Measurements from ENCODE around the gene TRPV6.

The TRPV6 gene

DNA sequence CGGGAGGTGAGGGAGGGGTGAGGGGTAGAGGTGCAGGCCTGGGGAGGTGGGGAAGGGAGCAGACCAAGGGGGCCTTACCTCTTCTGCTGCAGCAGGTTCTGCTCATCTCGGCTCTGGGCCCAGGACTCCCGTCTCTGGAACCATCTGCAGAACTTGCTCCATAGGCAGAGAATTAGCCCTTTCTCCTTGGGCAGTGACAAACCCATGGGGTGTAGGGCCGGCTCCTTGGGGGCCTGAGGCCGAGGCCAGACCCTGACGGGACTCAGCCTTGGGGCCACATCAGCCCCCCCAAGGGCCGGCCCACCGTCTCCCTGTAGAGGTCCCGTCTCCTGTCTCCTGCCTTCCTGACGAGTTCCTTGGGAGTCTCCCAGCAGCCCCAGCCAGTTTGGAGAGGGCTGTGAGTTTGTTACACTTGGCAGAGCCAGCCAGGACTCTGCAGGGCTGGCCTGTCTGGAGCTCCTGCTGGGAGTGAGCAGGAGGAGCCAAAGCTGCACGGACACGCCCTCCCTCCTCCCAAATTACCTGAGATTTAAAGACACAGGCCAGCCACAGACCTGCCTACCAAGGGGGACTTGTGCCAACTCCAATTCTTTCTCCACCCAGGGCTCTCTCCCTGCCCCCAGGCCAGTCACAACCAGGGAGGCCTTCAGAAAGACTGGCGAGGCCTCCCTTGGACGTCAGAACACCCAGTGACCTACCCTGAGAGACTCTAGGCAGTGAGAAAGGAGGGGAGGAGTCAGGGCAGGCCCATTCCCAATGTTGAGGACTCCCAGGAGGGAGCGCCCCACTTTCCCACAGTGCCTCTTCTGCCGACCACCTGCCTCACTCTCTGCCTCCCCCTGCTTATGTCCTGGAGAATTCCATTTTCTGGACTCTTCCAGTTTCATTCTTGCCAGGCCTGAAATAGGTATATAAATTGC lies at the start of gene TRPV6:
Gene TRPV6, minus strand, starts transcription at position 435 of the 920 bp plus-strand sequence.
- DNase-seq (ENCODE audit: low spot score): no peak

- no peak for DNase-seq (ENCODE audit: low spot score)
Observed at GRCh38 chr7:142934056-142934455, 48.5 kb upstream of the TRPV6 start.

DNA sequence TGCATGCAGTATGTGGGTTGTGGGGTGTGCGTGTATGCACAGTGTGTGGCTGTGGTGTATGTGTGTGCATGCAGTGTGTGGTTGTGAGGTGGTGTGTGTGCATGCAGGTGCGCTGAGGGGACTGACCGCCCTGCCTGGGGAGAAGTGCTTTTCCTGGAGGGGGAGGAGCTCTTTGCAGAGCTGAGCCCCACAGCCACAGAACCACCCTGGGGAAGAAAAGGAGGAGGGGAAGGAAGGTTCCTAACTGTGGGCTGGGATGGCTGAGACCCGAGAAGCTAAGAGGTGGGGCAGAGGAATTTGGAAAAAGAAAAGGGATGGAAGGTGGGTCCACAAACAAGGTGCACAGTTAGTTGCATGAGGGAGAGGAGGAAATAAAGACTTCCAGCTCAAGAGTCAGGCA lies 48.1 kb upstream of the TRPV6 start, which contains the start of gene TRPV5:
Gene TRPV5, minus strand, starts transcription at position 123 of the 400 bp plus-strand sequence. CDS start 287 bp downstream, outside the sequence.
- no peak for DNase-seq (ENCODE audit: low spot score)

DNA sequence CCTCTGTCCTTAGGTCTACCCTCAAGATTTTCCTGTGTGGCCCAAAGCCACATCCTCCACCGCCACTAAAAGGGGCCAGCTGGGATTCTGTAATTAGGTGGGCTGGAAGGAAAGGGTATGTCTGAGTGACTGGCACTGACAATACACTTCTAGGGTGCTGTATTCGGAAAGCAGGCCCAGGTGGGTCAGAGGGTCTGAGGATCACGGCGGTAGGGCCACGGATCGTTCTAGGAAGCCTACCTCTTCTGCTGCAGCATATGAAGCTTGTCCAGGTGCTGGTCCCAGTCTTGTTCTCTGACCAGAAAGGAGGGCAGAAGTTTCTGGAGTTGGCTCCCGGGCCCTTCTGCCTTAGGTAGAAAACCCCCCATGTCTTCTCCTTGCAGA lies 47.5 kb upstream of the TRPV6 start:
- DNase-seq (ENCODE audit: low spot score): no peak

DNA sequence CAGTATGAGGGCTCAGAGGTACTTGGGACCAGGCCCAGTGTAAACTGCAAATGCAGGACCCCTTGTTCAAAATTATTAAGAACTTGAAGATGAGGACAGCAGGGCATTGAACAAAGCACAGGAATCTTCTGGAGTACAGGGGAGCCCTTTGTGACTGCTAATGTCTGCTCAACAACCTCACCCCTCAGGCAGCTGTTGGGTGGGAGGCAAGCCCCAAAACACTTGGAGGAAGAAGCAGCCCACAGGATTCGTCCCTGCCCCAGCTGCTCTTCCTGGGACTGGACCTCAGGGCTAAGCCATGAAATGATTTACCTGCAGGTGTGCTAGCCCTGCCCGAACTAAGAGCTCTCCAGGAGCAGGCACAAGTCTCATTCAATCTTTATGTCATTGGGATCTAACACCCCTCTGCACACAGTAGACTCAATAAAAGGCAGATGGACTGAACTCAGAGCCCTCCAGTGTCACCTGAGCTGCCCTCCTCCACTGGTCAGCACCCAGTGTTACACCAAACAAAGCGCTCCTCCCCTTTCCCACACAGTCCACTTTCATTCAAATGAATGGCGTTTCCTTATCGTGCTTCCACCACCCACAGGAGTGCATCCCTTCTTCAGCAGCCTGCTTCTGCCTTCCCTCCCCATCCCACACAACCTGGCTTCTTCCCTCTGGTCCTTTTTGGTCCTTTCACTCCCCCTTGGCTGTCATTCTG lies 47.0 kb upstream of the TRPV6 start:
- DNase-seq (ENCODE audit: low spot score): no peak

DNA sequence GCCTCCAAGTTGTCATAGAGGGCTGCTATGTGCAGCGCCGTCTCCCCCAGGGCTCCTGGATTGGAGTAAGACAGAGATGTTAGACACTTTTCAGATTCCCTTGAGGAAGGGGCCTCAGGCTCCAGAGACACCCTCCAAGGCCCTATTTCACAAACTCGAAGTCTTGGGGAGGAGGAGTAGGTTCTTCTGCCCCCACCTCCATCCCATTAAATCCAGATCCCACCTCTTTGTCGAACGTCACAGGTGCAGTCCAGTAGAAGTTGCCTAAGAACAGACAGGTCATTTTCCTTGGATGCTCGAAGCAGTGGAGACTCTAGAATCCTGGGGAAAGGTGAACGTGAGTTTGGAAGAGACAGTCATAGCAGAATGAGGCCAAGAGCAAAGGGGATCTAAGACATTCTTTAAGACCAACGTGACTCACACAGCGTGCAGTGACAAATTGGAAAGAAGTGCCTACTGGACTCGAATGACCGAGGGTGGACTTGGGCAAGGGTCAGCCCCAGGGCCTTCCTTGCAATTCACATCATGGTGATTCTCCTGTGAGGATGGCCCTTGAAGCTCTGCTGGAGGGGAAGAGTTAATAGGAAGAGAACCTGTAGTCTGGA lies 44.7 kb upstream of the TRPV6 start:
- no peak for DNase-seq (ENCODE audit: low spot score)

GRCh38 chr7:142927949-142928348 lies 42.4 kb upstream of the TRPV6 start:
- no peak for DNase-seq (ENCODE audit: low spot score)

DNA sequence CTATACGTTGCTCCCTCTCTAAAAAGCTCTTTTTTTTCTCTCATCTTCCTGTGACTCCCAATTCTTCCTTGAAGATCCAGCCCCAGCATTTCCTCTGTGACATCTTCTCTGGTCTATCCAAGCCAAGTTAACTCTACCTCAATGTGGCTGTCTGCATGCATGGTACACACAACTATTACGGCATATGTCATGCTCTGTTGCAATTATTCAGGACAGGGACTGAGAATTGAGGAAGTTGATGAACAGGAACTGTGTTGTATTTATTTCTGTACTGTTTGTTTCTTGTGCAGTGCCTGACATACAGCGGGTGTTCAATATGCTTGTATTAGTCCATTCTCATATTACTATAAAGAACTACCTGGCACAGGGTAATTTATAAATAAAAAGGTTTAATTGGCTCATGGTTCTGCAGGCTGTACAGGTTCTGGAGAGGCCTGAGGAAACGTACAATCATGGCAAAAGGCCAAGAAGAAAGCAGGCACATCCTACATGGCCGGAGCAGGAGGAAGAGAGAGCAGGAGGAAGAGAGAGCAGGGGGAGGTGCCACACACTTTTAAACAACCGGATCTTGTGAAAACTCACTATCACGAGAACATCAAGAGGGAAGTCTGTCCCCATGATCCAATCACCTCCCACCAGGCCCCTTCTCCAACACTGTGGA lies 41.7 kb upstream of the TRPV6 start:
- no peak for DNase-seq (ENCODE audit: low spot score)

DNA sequence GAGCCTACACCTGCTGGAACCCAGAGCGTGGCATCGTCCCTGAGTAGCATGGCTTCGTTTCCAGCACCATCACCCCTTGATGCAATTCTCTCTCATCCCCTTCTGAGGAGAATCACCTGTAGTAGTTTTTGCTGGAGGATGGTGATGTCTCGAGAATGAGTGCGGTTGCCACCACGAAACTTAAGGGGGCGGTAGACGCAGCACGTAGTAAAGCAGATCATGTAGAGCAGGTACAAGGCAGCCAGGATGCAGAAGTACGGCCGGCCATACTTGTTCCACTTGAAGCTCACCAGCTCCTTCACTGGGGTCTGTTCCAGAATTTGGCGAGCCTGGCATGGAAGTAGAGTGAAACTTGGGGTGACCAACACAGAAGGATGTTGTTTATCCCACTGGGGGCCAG lies 39.9 kb upstream of the TRPV6 start:
- no peak for DNase-seq (ENCODE audit: low spot score)

GRCh38 chr7:142923391-142923790 lies 37.8 kb upstream of the TRPV6 start:
- DNase-seq (ENCODE audit: low spot score): no peak

GRCh38 chr7:142919656-142920055 lies 34.1 kb upstream of the TRPV6 start:
- no peak for DNase-seq (ENCODE audit: low spot score)

DNA sequence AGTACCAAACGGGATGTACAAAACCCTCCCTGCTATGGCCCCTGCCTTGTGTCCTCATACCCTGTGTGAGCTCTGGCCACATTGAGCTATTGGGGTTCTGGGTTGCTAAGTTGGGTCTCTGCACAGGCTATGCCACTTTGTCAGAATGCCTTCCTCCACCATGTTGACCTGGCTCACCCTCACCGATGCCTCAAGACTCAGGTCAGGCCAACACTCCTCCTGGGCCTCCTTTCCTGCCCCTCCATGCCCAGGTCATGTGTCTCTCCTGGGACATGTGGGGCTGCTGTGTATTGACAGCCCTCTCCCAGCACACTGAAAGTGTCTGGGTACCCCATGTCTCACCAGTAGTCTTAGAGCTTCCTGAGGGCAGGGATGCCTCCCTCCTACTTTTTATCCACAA lies 33.4 kb upstream of the TRPV6 start:
- no peak for DNase-seq (ENCODE audit: low spot score)

DNA sequence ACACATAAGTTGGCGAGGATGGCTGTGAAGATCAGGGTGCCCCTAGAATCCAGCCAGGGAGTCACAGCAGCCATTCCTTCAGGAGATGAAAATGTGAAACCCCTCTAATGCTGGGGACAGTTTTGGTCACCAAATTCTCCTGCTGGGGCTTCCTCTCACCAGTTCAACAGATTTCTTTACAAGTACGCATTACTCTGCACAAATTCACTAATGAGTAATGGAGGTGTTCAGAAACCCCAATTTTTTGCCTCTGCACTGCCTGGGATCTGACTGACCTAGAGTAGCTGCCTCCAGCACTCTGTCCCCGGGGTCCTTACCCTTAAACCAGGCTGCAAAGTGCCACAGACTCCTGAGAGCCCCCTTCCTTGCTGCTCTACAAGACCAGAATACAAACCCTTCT lies 31.9 kb upstream of the TRPV6 start:
- DNase-seq (ENCODE audit: low spot score): no peak

- DNase-seq (ENCODE audit: low spot score): no peak
Observed at GRCh38 chr7:142916508-142916907, 31.0 kb upstream of the TRPV6 start.

DNA sequence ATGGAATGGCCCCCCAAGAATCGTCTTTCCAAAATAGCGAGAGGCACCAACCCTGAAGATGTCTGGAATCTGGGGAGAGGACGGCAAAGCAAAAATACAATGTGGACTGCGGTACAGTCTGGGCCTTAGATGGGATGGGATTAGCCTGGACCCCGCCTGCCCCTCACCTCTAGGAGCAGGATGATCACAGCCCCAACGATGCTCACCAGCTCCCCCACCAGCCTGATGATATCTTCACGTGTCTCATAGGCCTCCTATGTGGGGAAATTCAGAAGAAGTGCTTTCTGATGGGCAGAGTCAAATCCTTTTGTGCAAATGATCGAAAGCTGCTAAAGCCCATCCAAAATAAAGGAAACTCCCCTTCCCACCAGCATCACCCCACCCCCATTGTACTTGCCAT lies 29.8 kb upstream of the TRPV6 start:
- no peak for DNase-seq (ENCODE audit: low spot score)

GRCh38 chr7:142914121-142914520 lies 28.6 kb upstream of the TRPV6 start:
- no peak for DNase-seq (ENCODE audit: low spot score)

GRCh38 chr7:142913566-142913965 lies 28.0 kb upstream of the TRPV6 start:
- DNase-seq (ENCODE audit: low spot score): no peak

DNA sequence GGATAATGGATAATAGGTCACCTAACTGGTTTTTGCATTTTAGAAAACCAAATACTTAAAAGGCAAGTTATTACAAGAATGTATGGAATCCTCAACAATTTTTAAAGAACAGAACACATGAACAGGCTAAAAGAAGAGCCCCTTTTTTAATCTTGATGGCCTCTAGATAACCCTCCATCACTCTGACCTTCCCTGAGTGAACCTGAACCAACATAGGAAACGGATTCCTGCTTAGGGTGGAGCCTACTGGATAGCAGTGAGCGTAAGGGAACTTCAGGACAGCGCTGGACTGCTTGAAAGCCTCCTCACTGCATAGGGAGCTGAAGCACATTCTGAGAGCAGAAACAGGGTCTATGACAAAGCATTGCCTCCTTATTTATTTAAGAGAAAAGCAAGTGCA lies 27.5 kb upstream of the TRPV6 start:
- no peak for DNase-seq (ENCODE audit: low spot score)

DNA sequence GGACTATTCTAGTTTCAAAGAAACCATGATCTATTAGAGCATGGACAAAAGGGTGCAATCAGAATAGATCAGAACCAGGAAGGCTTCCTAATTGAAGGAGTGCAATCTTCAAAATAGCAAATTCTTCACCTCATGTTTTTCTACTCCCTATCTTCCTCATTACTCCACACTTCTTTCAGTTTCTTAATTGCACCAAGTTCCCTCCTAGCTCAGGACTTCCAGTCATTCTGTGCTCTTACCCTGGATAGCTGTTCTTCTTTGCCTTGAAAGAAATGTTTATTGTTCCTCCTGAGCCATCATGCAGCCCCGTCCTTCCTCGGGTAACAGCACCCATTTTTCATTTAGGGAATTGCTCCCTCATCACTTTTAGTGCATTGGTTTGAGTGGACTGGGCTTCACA lies 24.9 kb upstream of the TRPV6 start:
- DNase-seq (ENCODE audit: low spot score): no peak

- no peak for DNase-seq (ENCODE audit: low spot score)
Observed at GRCh38 chr7:142910031-142910433, 24.5 kb upstream of the TRPV6 start.

GRCh38 chr7:142908921-142909890 lies 23.7 kb upstream of the TRPV6 start:
- no peak for DNase-seq (ENCODE audit: low spot score)

Measured in CD4-positive, alpha-beta T cell treated with Interleukin-15 for 4 hours (primary cell).